Measurements from ENCODE around the gene CNTROB.

GRCh38 chr17:7984904-7985303 is 52.9 kb downstream of the CNTROB start:
- TF ChIP-seq POLR2A (IDR thresholded peaks at IDR 0.05): no peak
- no peak for TF ChIP-seq CTCF (IDR thresholded peaks at IDR 0.05)
